Prostate gland (tissue), 2 donors: ENCODE results near the gene RSAD2. TPM values are rescaled to one million over a fixed set of nuclear protein-coding genes. Genes with fewer than 3 reads are reported as not detected.

ENCODE experiments used
- DNase-seq: peaks from one replicate; pipeline ENCODE4 v3.0.0-alpha.2; 2019; ENCODE audit warnings: low spot score
- H3K27ac ChIP-seq, 2 donors: fragments of 200-600 bp; sonication (generic); 2 replicates each; pipeline ENCODE4 v1.5.1; 2017 to 2019
- H3K27me3 ChIP-seq: fragments of 200-600 bp; sonication (generic); replicated peaks from 2 replicates; pipeline ENCODE4 v1.5.1; 2019; ENCODE audit not compliant: insufficient read depth
- H3K36me3 ChIP-seq, 2 donors: fragments of 200-600 bp; sonication (generic); 1 replicate in 1 of 2; 2 replicates in 1 of 2; pipeline versions ENCODE4 v1.5.1 to v1.8.1; 2017 to 2019
- H3K4me1 ChIP-seq: fragments of 200-600 bp; sonication (generic); replicated peaks from 2 replicates; pipeline ENCODE4 v1.5.1; 2019
- H3K4me3 ChIP-seq, 2 donors: fragments of 200-600 bp; sonication (generic); 2 replicates each; pipeline ENCODE4 v1.5.1; 2017 to 2019
- H3K9me3 ChIP-seq: fragments of 200-600 bp; sonication (generic); 2 replicates; pipeline ENCODE4 v1.5.1; 2017
- POLR2A ChIP-seq: fragments of 450-650 bp; IDR thresholded peaks from one replicate; pipeline ENCODE4 v1.6.1; 2016; ENCODE audit warnings: antibody characterized with exemption, mild to moderate bottlenecking
- POLR2AphosphoS5 ChIP-seq: sonication (generic); formaldehyde crosslinking; IDR thresholded peaks from one replicate; pipeline ENCODE4 v1.6.1; 2017; ENCODE audit warnings: antibody characterized with exemption
- WGBS: methylation state at CpG from one replicate; pipeline ENCODE4 v1.1.5; 2018; 5-methylcytosine and 5-hydroxymethylcytosine counted together
- intact Hi-C: fragments of 100-400 bp; cut with DNase I; formaldehyde crosslinking; loops from one replicate; pipeline ENCODE4 v1.14.2; 2022
- total RNA-seq, 2 donors: library from RNA; depleted of rRNA; stranded (reverse); fragments of >200 nt; gene quantifications; one replicate each; pipeline ENCODE4 v1.1.0, GENCODE V29; 2016
- TF ChIP-seq, protein P1 (sequence below), 4 experiments: fragments of 200-600 bp in 2 of 4; fragments of 450-650 bp in 2 of 4; sonication (generic) in 2 of 4; IDR thresholded peaks; 1 replicate in 3 of 4; 2 replicates in 1 of 4; pipeline ENCODE4 v1.5.1; 2016 to 2019; ENCODE audit warnings: antibody characterized with exemption in 4 of 4, mild to moderate bottlenecking in 2 of 4, moderate library complexity in 2 of 4

Gene RSAD2
- total RNA-seq, 2 donors from 2014 or later, result 3.3 to 8.3 TPM

DNA sequence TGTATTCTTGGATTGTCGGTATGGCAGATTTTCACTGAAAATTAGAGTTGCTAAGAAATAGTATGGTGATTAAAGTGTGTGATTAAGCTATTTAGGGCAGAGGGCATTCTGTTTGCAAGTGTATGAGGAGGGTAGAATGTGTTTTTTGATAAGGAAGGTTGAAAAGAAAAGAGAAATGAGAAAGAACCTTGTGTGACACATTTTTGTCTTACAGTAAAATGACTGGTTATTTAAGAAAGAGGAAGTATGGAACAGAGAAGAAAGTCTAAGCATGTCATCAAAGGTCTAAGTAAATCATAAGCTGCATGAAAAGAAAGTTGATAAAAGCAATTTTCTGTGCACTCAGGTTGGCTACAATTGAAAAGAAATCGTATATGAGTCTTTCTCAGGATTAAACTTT, 5.2 kb upstream of the RSAD2 start:
- intact Hi-C loops, result no loop called here
- Histone ChIP-seq H3K4me3 (no peak overlapping the region), H3K4me1 (no peaks in the 10 kb centered on the region), H3K27me3 (no peaks in the 10 kb centered on the region), H3K27ac (no peak overlapping the region), H3K36me3 (no peaks in the 10 kb centered on the region), H3K9me3 (no peaks in the 10 kb centered on the region)
- DNase-seq, result no peak
- TF ChIP-seq, protein P1, sequence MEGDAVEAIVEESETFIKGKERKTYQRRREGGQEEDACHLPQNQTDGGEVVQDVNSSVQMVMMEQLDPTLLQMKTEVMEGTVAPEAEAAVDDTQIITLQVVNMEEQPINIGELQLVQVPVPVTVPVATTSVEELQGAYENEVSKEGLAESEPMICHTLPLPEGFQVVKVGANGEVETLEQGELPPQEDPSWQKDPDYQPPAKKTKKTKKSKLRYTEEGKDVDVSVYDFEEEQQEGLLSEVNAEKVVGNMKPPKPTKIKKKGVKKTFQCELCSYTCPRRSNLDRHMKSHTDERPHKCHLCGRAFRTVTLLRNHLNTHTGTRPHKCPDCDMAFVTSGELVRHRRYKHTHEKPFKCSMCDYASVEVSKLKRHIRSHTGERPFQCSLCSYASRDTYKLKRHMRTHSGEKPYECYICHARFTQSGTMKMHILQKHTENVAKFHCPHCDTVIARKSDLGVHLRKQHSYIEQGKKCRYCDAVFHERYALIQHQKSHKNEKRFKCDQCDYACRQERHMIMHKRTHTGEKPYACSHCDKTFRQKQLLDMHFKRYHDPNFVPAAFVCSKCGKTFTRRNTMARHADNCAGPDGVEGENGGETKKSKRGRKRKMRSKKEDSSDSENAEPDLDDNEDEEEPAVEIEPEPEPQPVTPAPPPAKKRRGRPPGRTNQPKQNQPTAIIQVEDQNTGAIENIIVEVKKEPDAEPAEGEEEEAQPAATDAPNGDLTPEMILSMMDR (IDR thresholded peaks at IDR 0.05), result no peak
- no peak for TF ChIP-seq POLR2A
- TF ChIP-seq POLR2AphosphoS5, result no peak
- WGBS, result 85% methylated on average over 2 of the region's 2 CpGs

DNA sequence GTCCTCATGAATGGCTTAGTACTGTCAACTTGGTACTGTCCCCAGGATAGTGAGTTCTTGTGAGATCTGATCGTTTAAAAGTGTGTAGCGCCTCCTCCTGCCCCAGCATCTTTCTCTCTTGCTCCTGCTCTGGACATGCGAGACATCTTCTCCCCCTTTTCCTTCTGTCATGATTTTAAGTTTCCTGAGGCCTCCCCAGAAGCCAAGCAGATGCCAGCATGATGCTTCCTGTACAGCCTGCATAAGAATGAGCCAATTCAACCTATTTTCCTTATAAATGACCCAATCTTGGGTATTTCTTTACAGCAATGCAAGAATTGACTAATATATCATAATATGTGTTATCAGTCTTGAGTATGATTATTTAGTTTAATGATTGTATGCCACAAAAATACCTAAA, 3.5 kb upstream of the RSAD2 start:
- Histone ChIP-seq H3K27ac (no peak overlapping the region), H3K27me3 (no peaks in the 10 kb centered on the region), H3K36me3 (no peaks in the 10 kb centered on the region), H3K4me3 (no peak overlapping the region), H3K4me1 (no peaks in the 10 kb centered on the region), H3K9me3 (no peaks in the 10 kb centered on the region)
- 100% methylated on average over 3 of the region's 3 CpGs for WGBS
- intact Hi-C loops, result no loop called here
- TF ChIP-seq, protein P1 (IDR thresholded peaks at IDR 0.05), result no peak
- TF ChIP-seq POLR2AphosphoS5, result no peak
- TF ChIP-seq POLR2A, result no peak
- no peak for DNase-seq

DNA sequence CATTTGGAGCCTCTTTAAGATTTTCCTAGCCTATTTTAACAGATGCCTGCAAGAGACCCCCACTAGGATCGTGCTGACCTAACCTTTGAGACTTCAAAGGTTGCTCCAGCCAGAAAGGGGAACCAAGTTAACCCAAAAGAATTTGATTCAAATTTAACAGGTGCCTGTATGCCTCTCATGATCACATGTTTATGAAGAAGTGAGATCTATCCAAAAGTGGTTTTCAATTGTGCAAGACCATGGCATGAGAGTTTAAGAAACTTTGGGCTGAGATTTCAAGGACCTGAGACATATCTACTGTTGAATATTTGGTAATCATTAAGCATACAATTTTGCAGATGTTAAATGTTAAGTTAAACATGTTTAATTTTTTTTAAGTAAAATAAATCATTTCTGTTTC, 1.3 kb upstream of the RSAD2 start:
- intact Hi-C loops, result no loop called here

DNA sequence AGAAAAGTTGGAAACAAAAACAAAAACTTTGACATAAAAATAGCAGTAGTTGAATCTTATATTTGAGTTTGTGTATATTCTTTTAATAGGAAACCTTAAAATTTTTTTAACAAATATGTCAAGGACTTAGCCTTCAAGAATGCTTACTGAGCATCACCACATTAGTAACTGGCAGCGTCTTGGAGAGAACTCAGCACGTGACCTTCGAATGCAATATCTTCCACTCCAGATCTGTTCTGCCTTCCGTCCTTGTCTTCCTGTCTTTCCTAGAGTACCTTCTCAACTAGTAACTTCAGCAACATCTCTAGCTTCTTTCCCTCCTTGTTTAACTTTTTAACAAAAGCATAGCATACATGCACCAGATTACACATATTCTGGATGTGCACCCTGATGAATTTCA, 972 bp downstream of the RSAD2 start:
- 92% methylated on average over 4 of the region's 4 CpGs for WGBS
- no peaks in the 10 kb centered on the region for H3K4me1 ChIP-seq
- no peaks in the 10 kb centered on the region for H3K27me3 ChIP-seq
- H3K4me3 ChIP-seq, result no peak overlapping the region
- no peak overlapping the region for H3K27ac ChIP-seq
- no peak for DNase-seq
- H3K9me3 ChIP-seq, result no peaks in the 10 kb centered on the region
- TF ChIP-seq POLR2AphosphoS5 (no peak), POLR2A (no peak)
- TF ChIP-seq, protein P1 (IDR thresholded peaks at IDR 0.05), result no peak
- intact Hi-C loops, result no loop called here
- H3K36me3 ChIP-seq, result no peaks in the 10 kb centered on the region

More for the DNA sequence above, 1.3 kb upstream of the RSAD2 start:
- Histone ChIP-seq H3K36me3 (no peaks in the 10 kb centered on the region), H3K27ac (no peak overlapping the region), H3K4me1 (no peaks in the 10 kb centered on the region), H3K9me3 (no peaks in the 10 kb centered on the region), H3K4me3 (no peak overlapping the region), H3K27me3 (no peaks in the 10 kb centered on the region)
- WGBS, result 92% methylated on average over 1 of the region's 1 CpG
- DNase-seq, result no peak
- TF ChIP-seq POLR2A, result no peak
- TF ChIP-seq POLR2AphosphoS5, result no peak
- TF ChIP-seq, protein P1 (IDR thresholded peaks at IDR 0.05), result no peak

DNA sequence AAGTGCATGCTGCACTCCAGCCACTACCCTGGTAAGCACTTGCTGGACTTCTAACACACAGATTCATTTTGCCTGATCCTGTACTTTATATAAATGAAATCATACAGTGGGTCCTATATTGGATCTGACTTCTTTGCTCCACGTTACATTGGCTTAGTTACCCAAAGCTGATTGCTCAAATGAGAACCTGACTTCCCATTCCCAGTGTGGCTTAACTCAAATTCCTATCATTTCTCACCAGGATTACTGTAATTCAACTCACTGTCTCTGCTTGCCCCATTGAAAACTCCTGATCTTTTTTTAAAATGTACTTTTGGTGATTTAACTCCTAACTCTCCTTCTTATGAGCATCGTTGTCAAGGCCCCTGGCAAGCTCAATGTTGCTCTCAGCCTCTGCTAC, 1.4 kb downstream of the RSAD2 start:
- DNase-seq, result no peak
- 86% methylated on average over 2 of the region's 2 CpGs for WGBS
- Histone ChIP-seq H3K36me3 (no peaks in the 10 kb centered on the region), H3K27me3 (no peaks in the 10 kb centered on the region), H3K4me1 (no peaks in the 10 kb centered on the region), H3K9me3 (no peaks in the 10 kb centered on the region), H3K27ac (no peak overlapping the region), H3K4me3 (no peak overlapping the region)
- TF ChIP-seq POLR2AphosphoS5 (no peak), POLR2A (no peak)
- TF ChIP-seq, protein P1 (IDR thresholded peaks at IDR 0.05), result no peak
- intact Hi-C loops, result no loop called here
